Measurements from ENCODE around the gene CYP3A5. TPM values are rescaled to one million over a fixed set of nuclear protein-coding genes. Genes with fewer than 3 reads are reported as not detected.

CYP3A5 gene
- 0.43 TPM in 1 of 2 replicates, not detected in the other for total RNA-seq

GRCh38 chr7:99679400-99680191 lies at the start of gene CYP3A5:
Gene CYP3A5, minus strand, starts transcription at chr7:99679996. Its CDS starts 100 bp downstream, at chr7:99679896.

GRCh38 chr7:99616359-99617191 lies 63.2 kb downstream of the CYP3A5 start, which contains the start of gene ZSCAN25:
Gene ZSCAN25, plus strand, starts transcription at chr7:99616946. Its CDS starts 2,661 bp downstream, at chr7:99619607.

Other genes with a start within 250 kb of the CYP3A5 start
- gene PTCD1, start 241.2 kb downstream of the CYP3A5 start, total RNA-seq: 4.6 and 6.3 TPM in 2 replicates
- 22.8 and 32.4 TPM in 2 replicates for gene CPSF4, start 241.1 kb downstream of the CYP3A5 start, total RNA-seq
- 1,133 and 1,208 TPM in 2 replicates for gene ATP5MF, start 213.8 kb downstream of the CYP3A5 start, total RNA-seq
- 1.9 and 6.5 TPM in 2 replicates for gene ZNF789, start 207.1 kb downstream of the CYP3A5 start, total RNA-seq
- 16.2 and 17.6 TPM in 2 replicates for gene ZNF394, start 179.7 kb downstream of the CYP3A5 start, total RNA-seq
- 6.8 and 12.2 TPM in 2 replicates for gene ZKSCAN5, start 175.3 kb downstream of the CYP3A5 start, total RNA-seq
- 5.4 and 6.6 TPM in 2 replicates for gene FAM200A, start 127.9 kb downstream of the CYP3A5 start, total RNA-seq
- gene ZNF655, start 121.4 kb downstream of the CYP3A5 start, total RNA-seq: 37.7 and 75.7 TPM in 2 replicates
- gene TMEM225B, start 81.7 kb downstream of the CYP3A5 start, total RNA-seq: 0.23 and 4.2 TPM in 2 replicates
- gene ZSCAN25, start 63.0 kb downstream of the CYP3A5 start, total RNA-seq: 7.8 and 10.1 TPM in 2 replicates
- 1.0 TPM in 1 of 2 replicates, not detected in the other for gene CYP3A7, start 55.2 kb upstream of the CYP3A5 start, total RNA-seq
- not detected in 2 replicates for gene CYP3A4, start 104.2 kb upstream of the CYP3A5 start, total RNA-seq
- gene CYP3A43, start 148.0 kb upstream of the CYP3A5 start, total RNA-seq: not detected in 2 replicates
- gene OR2AE1, start 197.0 kb upstream of the CYP3A5 start, total RNA-seq: not detected in 2 replicates
- gene TRIM4, start 239.5 kb upstream of the CYP3A5 start, total RNA-seq: 30.2 and 40.9 TPM in 2 replicates
- not detected in 2 replicates for gene GJC3, start 249.6 kb upstream of the CYP3A5 start, total RNA-seq